ENCODE data around the gene SLC15A3.
"Not testable (repeated sequence)": the region's sequence is repeated elsewhere in the genome, so short reads cannot be mapped to it uniquely, and the experiment has no call there.

Gene SLC15A3

DNA sequence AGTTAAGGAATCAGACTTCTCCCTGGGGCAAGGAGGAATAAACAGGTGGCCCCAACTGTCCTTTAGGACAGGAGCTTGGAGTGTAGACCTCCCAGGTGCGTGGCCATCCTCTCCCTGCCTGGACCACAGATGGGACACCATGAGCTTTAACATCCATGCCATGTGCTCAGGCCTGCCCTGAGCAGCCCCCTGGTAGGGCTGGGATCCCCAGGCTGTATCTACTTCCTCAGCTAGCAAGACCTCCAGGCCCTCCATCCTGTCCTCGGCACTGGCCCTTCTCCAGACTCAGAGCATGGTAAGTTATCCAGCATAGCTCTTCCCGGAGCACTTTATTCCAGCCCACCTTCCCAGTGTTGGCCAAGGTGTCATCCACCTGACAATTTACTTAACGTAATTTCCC lies 25.2 kb upstream of the SLC15A3 start:
- no peak for DNase-seq (ENCODE audit: low read depth, low spot score)

DNA sequence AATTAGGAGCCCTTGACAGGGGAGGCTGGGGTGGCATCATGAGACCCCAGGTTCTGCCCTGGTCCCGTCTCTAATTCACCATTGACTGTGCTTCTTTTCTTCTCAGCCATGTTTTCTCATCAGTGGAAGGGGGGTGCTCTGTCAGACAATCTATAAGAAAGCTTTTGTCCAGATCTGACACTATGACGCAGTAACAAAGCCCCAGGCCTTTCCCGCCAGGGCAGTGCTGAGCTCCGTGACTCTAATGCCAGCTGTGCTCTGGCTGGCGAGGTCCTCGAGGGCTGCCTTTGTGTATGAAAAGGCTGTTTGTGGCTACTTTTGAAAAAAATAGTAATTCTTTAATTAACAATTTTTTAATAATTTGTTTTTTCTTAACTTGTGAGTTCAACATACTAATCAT lies 22.8 kb upstream of the SLC15A3 start:
- DNase-seq (ENCODE audit: low read depth, low spot score) = no peak

- DNase-seq (ENCODE audit: low read depth, low spot score) = not testable (repeated sequence)
Observed at GRCh38 chr11:60974316-60974715, 22.3 kb upstream of the SLC15A3 start.

DNA sequence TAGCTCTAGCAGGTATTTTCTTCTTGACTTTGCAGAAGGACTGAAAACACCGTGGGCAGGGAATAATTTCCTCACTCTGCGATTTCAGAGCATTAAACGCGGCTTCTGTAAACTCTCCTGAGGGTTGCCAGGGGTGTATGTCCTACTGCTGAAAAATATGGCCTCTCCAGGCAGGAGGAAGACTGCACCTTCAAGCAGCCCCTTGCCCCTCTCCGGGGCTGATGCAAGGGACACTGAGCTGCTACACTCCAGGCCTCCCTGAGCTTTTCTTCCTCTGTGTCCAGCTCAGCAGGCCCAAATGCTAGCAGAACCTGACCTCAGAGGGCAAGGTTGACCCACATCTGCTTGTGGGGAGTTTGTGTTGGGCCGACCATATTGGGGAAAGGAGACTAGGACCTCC lies 21.7 kb upstream of the SLC15A3 start:
- no peak for DNase-seq (ENCODE audit: low read depth, low spot score)

- DNase-seq (ENCODE audit: low read depth, low spot score) = no peak
Observed at GRCh38 chr11:60972182-60973030, 20.4 kb upstream of the SLC15A3 start.

DNA sequence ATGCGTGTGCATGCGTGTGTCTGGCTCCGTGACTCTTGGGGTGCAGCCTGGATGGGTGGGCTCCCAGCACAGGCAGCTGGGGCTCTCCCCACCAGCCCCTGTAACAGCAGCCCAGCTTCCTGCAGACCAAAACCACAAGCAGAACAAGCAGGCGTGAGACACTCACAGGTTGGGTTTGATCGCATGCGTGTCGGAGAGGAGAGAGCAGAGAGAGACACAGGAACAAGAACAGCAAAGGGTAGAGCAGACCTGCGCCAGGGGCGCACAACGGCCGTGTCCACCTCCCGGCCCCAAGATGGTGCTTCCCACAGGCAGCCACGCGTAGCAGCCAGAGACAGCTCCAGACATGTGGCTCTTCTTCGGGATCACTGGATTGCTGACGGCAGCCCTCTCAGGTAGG lies 19.5 kb upstream of the SLC15A3 start, which contains the start of gene CD6:
Gene CD6, plus strand, starts transcription at position 161 of the 400 bp plus-strand sequence. Its CDS starts 186 bp downstream, at position 347.
- DNase-seq (ENCODE audit: low read depth, low spot score) = no peak

DNA sequence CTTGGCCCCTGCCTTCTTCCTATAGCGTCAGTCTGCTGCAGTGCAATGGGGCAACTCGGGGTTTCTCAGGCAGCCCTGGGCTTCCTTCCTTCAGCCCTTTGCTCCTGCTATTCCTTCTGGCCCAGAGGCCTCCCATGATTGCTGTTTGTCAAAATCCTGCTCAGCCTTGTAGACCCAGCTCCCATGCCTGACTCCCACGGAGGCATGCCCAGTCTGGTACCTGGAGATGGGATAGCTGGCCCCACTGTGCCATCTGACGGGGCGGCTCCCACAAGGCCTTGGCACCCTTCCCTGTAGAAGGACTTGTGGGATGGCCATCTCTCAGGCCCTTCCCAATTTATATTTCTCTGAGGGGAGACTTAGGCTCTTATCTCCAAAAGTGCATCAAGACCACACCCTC lies 18.9 kb upstream of the SLC15A3 start:
- no peak for DNase-seq (ENCODE audit: low read depth, low spot score)

DNA sequence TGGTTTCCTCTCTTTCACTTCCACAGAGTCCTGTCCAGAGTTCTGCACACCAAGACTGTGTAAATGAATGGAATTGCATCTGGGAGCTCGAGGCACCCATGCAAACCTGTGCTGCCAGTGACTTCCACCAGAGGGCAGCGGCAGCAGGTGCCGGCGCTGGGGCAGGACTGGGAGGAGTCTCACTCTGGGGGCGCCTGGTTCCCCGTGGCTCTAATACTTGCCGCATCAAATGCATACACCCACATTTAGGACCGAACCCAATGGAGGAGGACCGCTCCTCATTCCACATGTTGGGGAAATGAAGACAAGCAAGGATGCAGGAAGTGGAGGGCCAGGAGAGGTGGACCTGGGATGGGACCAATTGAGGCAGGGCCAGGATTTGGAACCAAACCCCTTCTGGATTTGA lies 18.4 kb upstream of the SLC15A3 start:
- peak; percentile 61 for DNase-seq (ENCODE audit: low read depth, low spot score)

DNA sequence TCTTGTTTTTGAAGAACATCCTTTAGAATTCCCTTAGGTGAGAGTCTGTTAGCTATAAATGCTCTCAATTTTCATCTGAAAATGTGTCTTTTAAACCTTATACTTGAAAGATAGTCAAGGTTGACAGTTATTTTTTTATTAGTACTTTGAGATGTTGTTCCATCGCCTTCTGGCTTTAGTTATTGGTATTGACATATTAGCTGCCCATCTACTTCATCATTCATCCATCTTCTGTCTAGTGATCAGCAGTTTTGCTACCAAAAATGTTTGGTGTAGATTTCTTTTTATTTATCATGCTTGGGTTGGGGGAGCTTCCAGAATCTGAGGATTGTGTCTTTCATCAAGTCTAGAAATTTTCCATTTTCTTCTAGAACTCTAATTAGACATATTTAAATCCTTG lies 16.2 kb upstream of the SLC15A3 start:
- no peak for DNase-seq (ENCODE audit: low read depth, low spot score)

GRCh38 chr11:60966890-60967289 lies 14.9 kb upstream of the SLC15A3 start:
- no peak for DNase-seq (ENCODE audit: low read depth, low spot score)

- DNase-seq (ENCODE audit: low read depth, low spot score) = no peak
Observed at GRCh38 chr11:60964801-60965200, 12.8 kb upstream of the SLC15A3 start.

DNA sequence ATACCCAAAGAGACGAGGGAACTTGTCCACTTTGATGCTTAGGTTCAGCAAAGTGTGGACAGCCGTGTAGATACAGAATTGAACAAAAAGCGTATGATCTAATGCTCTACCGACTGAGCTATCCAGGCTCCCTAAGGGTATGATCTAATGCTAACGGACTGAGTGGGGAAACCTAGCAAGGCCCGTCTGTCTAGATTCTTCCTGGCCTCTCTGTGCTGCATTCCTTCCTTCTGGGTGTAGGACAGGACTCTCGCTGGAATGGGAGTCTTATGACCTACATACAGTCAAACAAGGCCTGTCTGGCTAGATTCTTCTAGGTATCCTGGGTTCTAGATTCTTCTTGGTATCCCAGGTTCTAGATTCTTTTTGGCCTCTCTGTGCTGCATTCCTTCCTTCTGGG lies 8.4 kb upstream of the SLC15A3 start:
- no peak for DNase-seq (ENCODE audit: low read depth, low spot score)

DNA sequence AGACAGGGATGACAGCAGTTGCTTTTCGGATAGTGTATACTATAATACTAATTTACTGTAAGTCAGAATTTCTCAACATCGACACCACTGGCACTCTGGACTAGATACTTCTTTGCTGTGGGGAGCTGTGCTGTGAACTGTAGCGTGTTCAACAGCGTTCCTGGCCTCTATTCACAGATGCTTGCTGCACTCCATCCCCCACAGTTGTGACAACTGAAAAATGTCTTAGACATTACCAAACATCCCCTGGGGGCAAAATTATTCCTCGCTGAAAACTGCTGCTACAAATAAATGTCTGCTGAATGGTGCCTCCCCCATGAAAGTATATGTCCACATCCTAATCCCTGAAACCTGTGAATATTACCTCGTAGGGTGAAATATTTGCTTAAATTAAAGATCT lies 7.5 kb upstream of the SLC15A3 start:
- no peak for DNase-seq (ENCODE audit: low read depth, low spot score)

GRCh38 chr11:60957188-60957587 lies 5.2 kb upstream of the SLC15A3 start:
- no peak for DNase-seq (ENCODE audit: low read depth, low spot score)

DNA sequence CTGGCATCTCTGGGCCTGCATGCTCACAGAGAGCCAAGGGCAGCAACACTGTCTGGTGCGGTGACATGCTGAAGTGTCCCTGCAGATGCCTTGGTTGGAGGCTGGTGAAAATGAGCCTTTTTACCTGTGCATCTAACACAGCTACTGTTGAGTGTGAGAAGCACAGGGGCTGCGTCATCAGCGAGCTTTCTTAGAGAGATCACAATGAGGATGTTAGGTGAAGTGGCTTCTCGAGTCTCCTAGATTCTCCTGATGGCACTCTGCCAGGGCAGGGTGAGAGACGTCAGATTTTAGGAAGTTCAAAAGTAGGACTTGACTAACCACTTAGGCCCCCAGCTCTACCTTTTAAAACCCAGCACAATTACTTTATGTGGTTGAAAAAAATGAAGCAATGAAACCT lies 3.6 kb upstream of the SLC15A3 start:
- no peak for DNase-seq (ENCODE audit: low read depth, low spot score)

DNA sequence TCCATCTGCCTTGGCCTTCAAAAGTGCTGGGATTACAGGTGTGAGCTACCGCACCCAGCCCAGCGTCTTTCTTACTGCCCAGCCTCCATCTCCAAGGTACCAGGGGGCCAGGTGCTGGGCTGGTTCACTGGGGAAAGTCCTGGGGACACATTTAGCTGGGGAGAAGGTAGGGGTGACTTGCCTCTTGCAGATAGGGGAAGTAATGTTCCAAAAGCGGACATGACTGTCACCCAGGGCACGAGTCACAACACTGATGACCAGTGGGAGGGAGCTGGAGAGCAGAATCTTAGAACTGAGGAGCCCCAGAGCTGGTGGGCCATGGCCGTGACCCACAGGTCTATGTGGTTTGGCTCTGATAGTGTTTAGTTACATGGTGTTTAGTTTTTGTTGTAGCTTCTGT lies 2.4 kb upstream of the SLC15A3 start:
- DNase-seq (ENCODE audit: low read depth, low spot score) = no peak

- DNase-seq (ENCODE audit: low read depth, low spot score) = no peak
Observed at GRCh38 chr11:60953781-60954180, 1.8 kb upstream of the SLC15A3 start.

DNA sequence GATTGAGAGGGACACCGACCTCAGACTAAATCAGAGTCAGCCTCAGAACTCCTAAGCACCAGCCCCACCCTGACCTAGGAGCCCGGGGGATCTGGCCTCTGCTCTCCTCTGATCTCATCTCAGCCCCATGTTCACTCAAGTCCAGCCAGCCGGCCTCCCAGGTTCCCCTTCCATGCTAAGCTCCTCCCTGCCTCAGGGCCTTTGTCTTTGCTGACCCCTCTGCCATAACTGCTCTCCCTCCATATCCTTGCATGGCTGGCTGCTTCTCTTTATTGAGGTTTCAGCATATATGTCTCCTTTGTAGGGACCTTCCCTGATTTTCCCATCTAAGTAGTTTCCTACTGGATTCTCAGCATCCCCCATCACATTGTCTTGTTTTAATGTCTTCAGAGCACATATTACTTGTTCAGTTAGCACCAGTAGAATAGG lies 780 bp upstream of the SLC15A3 start:
- DNase-seq (ENCODE audit: low read depth, low spot score) = no peak

DNA sequence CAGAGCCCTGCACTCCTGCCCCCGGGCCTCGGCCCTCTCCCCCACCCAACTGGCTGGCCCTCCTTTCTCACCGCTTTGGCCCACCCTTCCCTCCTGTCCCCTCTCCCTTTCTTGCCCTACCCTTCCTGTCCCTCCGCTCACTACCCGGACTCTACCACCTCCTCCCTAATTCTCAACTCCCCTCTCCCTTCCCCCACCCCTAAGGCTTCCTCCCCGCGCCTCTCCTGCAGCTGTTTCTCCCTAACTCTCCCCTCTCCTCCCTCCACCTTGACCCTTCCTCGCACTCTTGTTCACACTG lies 421 bp downstream of the SLC15A3 start:
- DNase-seq (ENCODE audit: low read depth, low spot score) = no peak

- DNase-seq (ENCODE audit: low read depth, low spot score) = no peak
Observed at GRCh38 chr11:60950933-60951605, 907 bp downstream of the SLC15A3 start.

- DNase-seq (ENCODE audit: low read depth, low spot score) = no peak
Observed at GRCh38 chr11:60950024-60950423, 2.0 kb downstream of the SLC15A3 start.

GRCh38 chr11:60948250-60948649 lies 3.7 kb downstream of the SLC15A3 start:
- DNase-seq (ENCODE audit: low read depth, low spot score) = no peak

- no peak for DNase-seq (ENCODE audit: low read depth, low spot score)
Observed at GRCh38 chr11:60947700-60948099, 4.3 kb downstream of the SLC15A3 start.
